ENCODE data around the gene PIMREG.

- no peak for TF ChIP-seq EZH2 (IDR thresholded peaks at IDR 0.05; ENCODE audit: insufficient read depth, poor library complexity, severe bottlenecking)
- TF ChIP-seq EZH2phosphoT487 (IDR thresholded peaks at IDR 0.05; ENCODE audit: insufficient read depth, low read depth) = no peak
These were observed 46.9 kb downstream of the PIMREG start for GRCh38 chr17:6491071-6491700.
